G401 (cell line): ENCODE data around the gene DIAPH2. TPM values are rescaled to one million over a fixed set of nuclear protein-coding genes. Genes with fewer than 3 reads are reported as not detected.

Source experiments
- DNase-seq: peaks from one replicate; pipeline ENCODE4 v3.0.0-alpha.2; 2015; ENCODE audit warnings: low spot score
- in situ Hi-C: cut with HindIII; loops from 2 replicates; pipeline ENCODE4 v1.10.0; 2016; ENCODE audit warnings: low sequenced_read_pairs, mixed read lengths
- total RNA-seq: library from RNA; depleted of rRNA; stranded (reverse); fragments of >200 nt; shearing (Covaris generic); gene quantifications from 2 replicates; pipeline ENCODE4 v1.2.3, GENCODE V29; 2014

The DIAPH2 gene
- total RNA-seq, 1 experiment from 2014 or later, result 9.9 TPM

DNA sequence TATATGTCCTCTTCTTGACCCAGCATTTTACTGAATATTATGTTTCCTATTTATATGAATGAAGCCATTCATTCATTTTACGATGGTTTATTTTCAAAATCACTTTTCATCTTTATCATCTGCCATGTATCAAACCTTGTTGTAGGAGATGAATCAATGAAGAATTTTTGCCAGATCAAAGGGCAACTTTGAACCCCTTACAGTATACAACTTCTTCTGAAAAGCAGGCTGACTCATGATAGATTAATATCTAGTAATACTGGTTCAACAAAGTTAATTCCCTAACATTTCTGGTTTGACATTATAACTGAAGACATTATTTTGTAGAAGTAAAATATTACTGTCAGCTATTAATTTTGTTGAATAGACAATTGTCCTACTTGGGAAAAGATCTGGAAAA is 425.1 kb downstream of the DIAPH2 start:
- no peak for DNase-seq
- in situ Hi-C loops, result no loop called here

DNA sequence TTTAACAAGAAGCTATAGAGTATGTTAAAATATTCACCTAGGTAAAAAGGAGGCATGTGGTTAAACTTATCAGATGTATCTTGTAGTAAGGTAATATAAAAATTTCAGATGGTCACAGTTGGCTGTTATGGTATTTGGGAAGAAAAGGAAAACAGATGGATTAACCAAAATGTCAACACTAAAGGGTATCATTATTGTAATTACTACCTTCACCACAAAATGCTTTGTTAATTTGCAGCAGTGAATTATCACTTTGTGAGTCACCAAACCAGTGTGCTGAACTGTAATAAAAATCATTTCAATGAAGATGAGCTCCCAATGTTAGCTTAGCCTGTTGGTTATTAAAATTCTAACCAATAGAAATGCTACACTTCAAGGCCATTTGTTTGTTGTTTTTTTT is 432.9 kb downstream of the DIAPH2 start:
- in situ Hi-C loops, result no loop called here
- DNase-seq, result no peak

DNA sequence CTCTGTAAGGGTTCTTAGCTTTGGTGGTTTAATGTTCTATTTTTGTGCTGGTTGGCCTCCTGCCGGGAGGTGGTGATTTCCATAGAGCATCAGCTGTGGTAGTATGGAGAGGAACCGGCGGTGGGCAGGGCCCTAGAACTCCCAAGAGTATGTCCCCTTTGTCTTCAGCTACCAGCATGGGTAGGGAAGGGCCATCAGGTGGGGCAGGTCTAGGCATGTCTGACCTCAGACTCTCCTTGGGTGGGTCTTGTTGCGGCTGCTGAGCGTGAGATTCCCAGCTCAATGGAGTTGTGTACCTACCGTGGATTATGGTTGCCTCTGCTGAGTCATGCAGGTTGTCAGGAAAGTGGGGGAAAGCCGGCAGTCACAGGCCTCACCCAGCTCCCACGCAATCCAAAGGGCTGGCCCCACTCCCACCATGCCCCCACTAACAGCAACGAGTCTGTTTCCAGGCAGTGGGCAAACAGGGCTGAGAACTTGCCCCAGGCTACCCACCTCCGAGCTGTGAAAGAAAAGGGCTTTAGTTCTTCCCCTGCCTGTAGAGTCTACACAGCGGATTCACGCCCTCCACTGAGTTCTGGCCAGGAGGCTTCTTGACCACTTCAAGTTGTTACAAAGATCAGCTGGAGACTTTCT is 434.9 kb downstream of the DIAPH2 start:
- no peak for DNase-seq
- in situ Hi-C loops, result no loop called here

DNA sequence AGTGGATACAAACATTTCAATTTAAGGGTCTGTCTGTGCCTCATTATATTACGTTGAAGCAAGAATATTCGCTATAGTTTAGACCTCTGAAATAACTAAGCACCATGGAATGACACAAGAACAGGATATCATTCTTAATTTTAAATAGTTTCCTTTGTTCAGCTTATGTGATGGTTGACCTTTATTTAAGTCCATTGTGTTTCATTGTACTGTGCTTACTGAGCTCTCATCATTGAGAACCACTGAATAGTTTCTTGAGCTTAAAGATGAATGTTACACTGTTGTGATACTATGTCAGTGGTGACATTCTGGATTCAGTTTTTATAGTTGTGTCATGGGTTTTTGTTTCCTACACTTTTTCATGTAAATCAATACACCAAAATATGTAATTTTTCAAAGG is 438.4 kb downstream of the DIAPH2 start:
- DNase-seq, result no peak

DNA sequence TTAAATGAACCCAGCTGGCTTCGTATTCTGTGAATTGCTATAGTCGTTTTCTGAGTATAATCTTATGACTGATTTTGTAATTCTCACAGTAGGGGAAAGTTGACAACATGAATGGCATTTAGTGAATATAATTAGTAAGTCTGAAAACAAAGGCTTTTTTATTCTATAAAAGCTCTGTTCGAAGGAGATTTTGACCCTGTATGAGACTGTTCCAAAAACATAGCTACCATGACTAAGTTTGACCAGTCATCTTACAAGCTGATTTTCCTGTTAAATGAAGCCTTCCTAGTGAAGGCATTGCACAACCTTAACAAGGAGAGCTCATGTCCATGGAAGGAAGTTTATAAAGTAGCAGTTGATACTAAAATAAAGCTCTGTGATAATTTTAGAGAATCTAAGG is 441.4 kb downstream of the DIAPH2 start:
- no peak for DNase-seq
- in situ Hi-C loops, result no loop called here

More for the DNA sequence above, 438.4 kb downstream of the DIAPH2 start:
- in situ Hi-C loops, result no loop called here

DNA sequence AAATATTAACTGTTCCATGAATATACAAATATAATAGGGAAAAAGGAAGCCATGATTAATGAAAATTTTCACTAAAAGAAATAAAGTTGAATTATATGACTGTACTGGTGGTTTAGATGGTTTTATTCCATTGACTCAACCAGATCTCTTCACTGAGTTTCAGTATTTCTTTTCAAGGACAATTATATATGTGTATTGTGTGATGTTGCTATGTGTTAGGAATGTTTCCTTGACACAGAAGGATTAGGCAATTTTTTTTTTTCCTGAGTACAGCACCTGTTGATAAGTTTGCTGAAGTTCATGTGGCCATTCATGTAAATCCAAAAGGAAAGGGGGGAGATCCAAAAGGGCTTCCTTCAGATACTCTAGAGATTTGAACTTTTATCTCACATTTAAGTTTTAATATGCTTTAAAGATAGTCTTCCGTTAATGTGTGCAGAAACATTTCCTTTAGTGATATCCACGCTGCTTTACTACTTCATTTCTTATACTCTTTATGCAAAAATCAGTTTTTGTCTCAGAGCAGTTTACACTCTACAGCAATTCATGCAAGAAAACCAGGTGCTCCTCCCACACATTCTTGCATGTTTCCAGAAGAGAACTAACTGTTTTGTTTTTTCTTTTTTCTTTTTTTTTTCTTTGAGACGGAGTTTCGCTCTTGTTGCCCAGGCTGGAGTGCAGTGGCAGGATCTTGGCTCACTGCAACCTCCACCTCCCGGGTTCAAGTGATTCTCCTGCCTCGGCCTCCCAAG is 448.2 kb downstream of the DIAPH2 start:
- DNase-seq, result no peak
- in situ Hi-C loops, result no loop called here

DNA sequence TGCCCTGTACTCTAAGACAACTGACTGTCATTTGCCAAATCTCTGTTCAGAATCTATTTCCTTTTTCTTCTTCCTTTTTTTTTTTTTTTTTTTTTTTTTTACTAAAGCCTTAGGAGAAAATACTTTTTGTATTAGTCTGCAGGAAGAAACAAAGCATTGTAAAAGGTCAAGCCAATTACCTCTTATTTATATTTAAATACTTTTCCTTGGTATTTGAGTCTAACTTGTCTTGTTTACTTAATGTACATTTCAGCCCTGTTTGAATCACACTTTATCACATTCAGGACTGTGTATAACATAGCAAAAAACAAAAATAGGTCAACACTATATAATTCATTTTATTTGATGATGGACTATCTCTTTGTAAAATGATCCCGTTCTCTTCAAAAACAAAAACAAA is 461.3 kb downstream of the DIAPH2 start:
- DNase-seq, result no peak
- in situ Hi-C loops, result no loop called here

DNA sequence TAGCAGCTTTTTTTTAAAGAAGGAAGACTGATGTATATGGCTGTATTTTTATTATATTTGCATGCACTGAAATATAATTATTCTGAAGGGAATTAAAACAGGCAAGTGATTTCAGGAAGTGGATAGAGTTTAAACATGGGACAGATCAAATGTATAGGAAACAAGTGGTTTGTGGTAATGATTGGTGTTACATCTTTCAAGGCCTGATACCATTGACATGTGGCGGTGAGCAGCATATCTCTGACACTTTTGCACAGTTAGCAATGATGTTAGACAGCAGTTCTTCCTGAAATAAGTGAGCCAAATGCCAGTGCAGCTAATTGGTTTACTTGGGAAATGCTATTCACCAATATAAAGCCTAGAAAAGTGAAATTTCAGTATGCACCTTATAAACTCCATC is 471.2 kb downstream of the DIAPH2 start:
- in situ Hi-C loops, result no loop called here
- DNase-seq, result no peak

DNA sequence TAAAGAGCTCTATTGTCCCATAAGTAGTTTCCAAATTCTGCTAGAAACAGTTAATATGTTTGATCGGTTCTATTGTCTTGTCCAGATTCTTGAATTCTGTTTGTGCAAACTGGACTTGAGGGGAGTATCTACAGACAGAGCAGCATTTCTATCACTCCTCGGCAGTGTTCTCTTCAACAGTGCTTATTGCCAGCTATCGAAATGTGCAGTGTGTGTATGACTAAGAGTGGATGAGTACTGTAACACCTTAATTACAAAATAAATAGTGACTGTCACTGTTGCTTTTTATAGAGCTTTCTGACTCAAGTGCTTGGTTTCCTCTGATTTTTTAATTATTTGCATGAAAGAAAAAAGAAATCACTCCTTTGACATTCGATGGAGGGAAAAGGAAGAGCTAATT is 473.6 kb downstream of the DIAPH2 start:
- DNase-seq, result no peak
- in situ Hi-C loops, result no loop called here

DNA sequence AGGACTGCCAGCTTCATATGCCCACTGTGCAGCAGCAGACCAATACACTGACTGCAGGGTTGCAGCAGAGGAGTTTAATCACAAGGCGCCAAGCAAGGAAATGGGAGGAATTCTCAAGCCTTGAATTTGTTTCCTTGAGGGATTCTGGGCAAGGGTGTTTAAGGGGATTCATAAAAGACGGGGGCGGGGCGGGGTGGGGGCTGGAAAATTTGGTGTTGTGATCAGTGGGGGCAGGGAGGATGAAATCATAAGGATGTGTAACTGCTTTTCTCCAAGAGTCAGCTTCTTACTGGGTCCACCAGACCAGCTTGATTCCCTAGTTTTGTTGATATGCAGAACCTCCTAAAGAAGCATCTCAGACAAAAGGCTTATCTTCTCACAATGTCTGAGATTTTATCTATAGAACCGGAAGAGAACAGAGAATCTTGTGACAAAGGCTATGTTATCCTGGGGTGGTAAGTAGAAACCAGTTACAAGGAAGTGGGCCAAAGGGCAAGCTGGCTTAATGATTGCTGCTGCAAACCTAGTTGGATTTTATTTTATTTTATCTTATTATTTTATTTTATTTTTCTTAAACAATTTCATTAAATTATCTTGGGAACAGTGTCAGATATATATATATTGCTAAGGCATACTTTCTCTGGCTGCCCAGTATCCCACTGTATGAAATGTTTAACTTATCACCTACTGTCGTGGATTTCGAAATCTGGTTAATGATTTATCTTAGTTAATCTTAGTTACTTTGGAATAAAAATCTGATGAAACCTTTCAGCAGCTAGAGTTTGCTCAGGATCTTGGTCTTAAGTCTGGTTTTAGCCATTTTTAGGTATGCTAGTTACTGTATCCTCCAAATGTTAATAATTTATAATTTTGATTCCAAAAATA is 475.5 kb downstream of the DIAPH2 start:
- in situ Hi-C loops, result no loop called here
- DNase-seq, result no peak

DNA sequence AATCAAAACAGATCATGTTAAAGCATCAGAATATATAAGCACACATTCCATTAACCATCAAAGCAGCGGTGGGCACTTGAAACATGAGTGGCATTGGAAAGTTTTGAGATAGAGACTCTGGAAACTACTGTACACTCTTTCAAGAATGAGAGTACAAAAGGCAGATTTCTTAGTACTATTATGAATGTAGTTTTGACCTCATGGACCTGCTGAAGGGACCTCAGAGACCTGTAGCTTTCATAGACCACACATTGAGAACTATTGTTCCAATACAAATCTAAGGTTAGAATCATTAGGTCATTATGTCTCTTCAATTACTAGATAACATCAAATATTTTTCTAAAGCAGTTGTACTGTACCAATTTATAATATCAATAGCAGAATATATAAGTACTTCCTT is 482.7 kb downstream of the DIAPH2 start:
- no peak for DNase-seq
- in situ Hi-C loops, result no loop called here

DNA sequence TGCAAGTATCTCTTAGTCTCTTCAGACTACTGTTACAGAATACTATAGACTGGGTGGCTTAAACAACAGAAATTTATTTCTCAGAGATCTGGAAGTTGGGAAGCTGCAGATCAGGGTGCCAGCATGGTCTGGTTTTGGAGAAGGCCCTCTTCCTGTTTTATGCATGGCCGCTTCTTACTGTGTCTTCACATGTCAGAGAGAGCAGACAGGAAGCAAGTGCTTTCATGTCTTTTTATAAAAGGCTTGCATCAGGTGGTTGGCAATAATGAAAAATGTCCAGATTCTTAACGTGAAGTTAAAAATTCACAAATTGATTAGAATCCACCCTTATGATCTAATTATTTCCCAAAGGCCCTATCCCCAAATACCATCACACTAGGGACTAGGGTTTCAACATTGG is 484.0 kb downstream of the DIAPH2 start:
- in situ Hi-C loops, result no loop called here
- no peak for DNase-seq

DNA sequence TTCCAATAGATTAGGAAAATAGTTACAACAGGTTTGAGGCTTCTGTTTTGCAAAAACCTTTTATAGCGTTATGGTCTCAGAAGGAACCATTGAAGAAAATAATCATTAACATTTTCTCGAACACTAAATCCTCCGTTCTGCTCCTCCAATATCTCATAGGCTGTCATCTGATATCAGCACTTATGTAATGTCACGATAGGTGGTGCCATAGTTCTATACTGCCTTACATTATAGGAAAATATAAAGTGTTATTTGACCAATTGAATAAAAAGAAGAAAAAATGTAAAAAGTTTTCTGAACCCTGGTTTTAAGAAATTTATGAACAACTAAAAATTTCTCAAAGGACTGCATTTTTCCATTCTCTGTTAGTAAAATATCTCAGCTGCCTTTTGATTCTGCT is 490.5 kb downstream of the DIAPH2 start:
- in situ Hi-C loops, result no loop called here
- no peak for DNase-seq

DNA sequence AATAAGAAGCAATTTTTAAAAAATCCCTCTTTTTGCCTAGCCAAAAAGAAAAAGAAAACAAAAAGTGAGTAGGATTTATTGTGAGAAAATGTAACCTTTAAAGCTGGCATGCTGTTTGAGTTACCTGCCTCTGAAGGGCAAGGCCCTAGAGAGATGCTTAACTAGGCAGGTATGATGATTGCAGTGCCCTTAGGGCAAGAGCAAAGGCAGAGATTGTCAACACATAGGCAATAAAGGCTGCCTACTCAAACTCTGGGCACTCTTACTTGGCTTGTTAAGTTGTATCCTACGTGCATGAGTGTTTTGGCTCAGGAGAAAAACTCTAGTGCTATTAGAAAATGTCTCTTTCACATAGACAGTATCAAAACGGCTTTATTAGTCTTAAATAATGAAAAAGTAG is 505.0 kb downstream of the DIAPH2 start:
- DNase-seq, result no peak
- in situ Hi-C loops, result no loop called here

DNA sequence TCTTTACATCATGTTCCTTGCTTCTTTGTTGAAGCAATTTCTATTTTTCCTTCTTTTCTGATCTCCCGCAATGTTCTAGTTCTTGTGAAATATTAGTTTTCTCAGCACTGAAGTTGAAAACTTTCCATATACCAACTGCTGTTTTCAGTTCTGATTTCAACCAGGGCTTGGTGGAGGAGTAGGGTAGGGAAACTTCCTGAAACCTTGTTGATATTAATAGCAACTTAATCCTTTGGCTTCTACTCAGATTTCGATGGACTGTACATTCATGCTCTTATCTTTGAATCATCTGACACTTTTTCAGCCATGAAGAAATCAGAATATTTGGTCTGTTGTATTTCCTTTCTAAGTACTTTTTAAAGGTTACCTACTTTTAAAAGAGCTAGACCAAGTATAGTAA is 514.9 kb downstream of the DIAPH2 start:
- in situ Hi-C loops, result no loop called here
- no peak for DNase-seq

DNA sequence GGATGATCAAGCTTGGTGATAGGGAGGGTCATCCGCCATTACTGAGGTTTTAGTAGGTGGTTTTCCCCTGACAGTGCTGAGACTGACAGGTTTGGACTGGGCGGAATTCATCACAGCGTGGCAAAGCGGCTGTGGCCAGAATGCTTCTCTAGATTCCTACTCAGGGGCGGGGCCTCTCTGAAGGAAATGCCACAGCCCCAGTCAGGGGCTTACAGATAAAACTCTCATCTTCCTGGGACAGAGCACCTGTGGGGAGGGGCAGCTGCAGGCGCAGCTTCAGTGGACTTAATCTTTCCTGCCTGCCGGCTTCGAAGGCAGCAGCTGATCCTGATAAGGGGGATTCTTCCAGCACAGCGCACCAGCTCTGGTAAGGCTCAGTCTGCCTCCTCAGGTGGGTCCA is 515.8 kb downstream of the DIAPH2 start:
- DNase-seq, result no peak
- in situ Hi-C loops, result no loop called here

DNA sequence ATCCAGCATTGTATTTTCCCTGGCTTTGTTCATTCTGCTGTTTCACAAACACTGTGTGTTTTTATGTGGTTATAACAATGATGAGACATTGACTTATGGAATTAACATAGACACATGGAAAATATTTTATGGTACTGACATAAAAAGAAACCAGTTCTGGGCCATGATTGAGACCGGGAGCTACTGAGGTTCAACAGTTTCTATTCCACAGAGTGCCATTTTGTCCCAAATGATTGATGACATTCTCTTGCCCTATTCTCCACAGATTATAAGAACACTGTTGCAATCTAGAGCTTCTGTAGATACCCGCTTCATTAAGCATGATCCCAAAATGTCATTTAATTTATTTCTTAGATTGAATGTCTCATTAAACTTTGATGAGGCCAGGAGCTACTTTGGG is 525.9 kb downstream of the DIAPH2 start:
- no peak for DNase-seq
- in situ Hi-C loops, result no loop called here

DNA sequence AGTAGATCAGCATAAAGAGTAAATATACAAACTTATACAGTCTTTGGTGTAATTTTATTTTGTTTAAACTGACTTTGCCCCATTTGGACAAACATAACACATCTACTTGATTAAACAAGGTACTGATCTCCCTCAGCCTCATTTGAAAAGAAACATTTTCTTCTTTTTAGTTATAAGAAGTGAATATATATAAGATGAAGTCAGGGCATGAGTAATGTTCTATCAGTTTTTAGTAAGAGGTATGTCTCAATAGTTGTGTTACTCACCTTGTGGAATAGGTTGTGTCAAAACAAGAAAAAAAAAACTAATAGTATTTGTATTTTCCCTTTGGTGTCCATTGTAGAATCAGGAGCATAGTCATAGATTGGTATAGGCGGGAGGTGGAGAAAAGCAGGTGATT is 526.4 kb downstream of the DIAPH2 start:
- DNase-seq, result no peak
- in situ Hi-C loops, result no loop called here

DNA sequence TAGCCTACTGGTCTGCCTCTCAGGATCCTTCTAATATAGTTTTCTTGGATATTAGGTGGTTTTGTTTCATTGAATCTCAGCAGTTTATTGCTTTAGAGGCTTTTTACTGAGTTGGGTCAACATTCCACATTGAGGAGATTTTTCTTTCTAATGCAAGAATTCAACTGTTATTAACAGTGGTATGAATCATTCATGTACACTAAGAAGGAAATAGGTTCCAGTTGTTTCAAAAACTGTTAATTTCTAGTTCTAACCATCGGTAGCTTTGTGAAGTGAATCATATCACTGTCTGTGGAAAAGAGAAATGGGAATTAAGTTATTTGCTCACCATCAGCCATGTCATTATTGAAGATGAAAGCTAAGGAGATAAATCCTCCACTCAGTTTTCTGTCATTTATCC is 530.5 kb downstream of the DIAPH2 start:
- in situ Hi-C loops, result no loop called here
- no peak for DNase-seq

DNA sequence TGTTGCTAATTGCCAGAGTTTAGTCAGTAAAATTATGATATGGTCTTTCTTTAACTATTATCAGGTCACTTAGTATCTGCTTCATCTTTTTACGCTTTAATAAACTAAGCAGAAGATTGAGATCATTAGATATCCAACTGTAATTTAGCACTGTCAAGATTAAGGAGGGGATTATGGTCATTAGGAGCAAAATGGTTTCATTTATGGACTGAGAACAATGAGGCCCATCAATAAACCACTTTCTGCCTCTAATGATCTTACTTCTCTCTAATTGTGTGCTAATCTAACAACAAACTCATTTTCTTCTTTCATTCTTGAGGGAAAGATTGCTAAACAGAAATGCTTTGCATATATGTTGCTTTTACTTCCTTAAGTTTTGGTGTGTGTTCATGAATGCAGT is 539.5 kb downstream of the DIAPH2 start:
- in situ Hi-C loops, result no loop called here
- DNase-seq, result no peak
